ENCODE results near the gene CATSPERD.
"Not testable (repeated sequence)": the region's sequence is repeated elsewhere in the genome, so short reads cannot be mapped to it uniquely, and the experiment has no call there.

The CATSPERD gene

GRCh38 chr19:5772416-5772815, 52.0 kb downstream of the CATSPERD start:
- no peaks in the 10 kb centered on the region for H3K9me3 ChIP-seq
- H3K27me3 ChIP-seq, result no peaks in the 10 kb centered on the region
- no peak overlapping the region for H3K27ac ChIP-seq
- TF ChIP-seq, protein P1, sequence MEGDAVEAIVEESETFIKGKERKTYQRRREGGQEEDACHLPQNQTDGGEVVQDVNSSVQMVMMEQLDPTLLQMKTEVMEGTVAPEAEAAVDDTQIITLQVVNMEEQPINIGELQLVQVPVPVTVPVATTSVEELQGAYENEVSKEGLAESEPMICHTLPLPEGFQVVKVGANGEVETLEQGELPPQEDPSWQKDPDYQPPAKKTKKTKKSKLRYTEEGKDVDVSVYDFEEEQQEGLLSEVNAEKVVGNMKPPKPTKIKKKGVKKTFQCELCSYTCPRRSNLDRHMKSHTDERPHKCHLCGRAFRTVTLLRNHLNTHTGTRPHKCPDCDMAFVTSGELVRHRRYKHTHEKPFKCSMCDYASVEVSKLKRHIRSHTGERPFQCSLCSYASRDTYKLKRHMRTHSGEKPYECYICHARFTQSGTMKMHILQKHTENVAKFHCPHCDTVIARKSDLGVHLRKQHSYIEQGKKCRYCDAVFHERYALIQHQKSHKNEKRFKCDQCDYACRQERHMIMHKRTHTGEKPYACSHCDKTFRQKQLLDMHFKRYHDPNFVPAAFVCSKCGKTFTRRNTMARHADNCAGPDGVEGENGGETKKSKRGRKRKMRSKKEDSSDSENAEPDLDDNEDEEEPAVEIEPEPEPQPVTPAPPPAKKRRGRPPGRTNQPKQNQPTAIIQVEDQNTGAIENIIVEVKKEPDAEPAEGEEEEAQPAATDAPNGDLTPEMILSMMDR (IDR thresholded peaks at IDR 0.05), result no peak
- no peaks in the 10 kb centered on the region for H3K36me3 ChIP-seq
- no peak overlapping the region for H3K4me3 ChIP-seq (ENCODE audit: low read depth in 1 of 2, low read length in 1 of 2)
- no peaks in the 10 kb centered on the region for H3K4me1 ChIP-seq (ENCODE audit: control insufficient read depth in 1 of 2, insufficient read depth in 1 of 2, low read depth in 1 of 2, low read length in 1 of 2)

DNA sequence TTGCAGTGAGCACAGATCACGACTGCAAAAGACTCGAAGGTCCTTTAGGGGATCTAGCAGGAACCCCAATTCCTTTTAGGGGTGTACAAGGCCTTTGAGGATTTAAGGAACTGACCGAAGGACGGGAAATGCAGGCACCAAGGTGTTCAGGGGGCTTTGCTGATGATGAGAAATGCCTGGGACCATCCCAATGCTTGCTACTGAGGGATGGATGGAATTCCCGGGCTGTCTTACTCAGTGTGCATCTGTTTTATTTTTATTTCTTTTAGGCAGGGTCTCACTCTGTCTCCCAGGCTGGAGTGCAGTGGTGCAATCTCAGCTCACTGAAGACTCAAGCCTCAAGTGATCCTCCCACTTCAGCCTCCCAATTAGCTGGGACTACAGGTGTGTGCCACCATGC, 52.8 kb downstream of the CATSPERD start:
- H3K27ac ChIP-seq, result no peak overlapping the region
- no peaks in the 10 kb centered on the region for H3K4me1 ChIP-seq (ENCODE audit: control insufficient read depth in 1 of 2, insufficient read depth in 1 of 2, low read depth in 1 of 2, low read length in 1 of 2)
- no peak overlapping the region for H3K4me3 ChIP-seq (ENCODE audit: low read depth in 1 of 2, low read length in 1 of 2)
- no peaks in the 10 kb centered on the region for H3K9me3 ChIP-seq
- TF ChIP-seq, protein P1 (IDR thresholded peaks at IDR 0.05), result no peak
- H3K27me3 ChIP-seq, result no peaks in the 10 kb centered on the region
- H3K36me3 ChIP-seq, result no peaks in the 10 kb centered on the region

DNA sequence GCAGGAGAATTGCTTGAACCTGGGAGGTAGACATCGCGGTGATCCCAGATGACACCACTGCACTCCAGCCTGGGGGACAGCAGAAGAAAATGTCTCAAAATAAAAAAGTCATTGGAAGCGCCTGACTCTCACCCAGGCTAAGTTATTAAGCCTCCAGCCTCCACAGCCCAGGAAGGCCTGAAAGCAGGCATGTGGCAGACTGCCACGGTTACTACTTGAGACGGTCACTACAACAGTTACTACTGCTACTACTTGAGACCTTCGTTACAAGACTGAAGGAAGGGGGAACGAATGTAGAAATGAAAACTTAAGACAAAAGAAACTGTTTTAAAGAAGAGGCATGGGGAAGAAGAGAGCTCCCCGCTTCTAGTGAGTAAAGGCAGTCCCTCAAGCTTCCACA, 54.5 kb downstream of the CATSPERD start:
- Histone ChIP-seq H3K4me1 (ENCODE audit: control insufficient read depth in 1 of 2, insufficient read depth in 1 of 2, low read depth in 1 of 2, low read length in 1 of 2) (no peaks in the 10 kb centered on the region), H3K9me3 (no peaks in the 10 kb centered on the region), H3K27ac (no peak overlapping the region), H3K4me3 (ENCODE audit: low read depth in 1 of 2, low read length in 1 of 2) (no peak overlapping the region), H3K36me3 (no peaks in the 10 kb centered on the region), H3K27me3 (no peaks in the 10 kb centered on the region)
- TF ChIP-seq, protein P1 (IDR thresholded peaks at IDR 0.05), result no peak

DNA sequence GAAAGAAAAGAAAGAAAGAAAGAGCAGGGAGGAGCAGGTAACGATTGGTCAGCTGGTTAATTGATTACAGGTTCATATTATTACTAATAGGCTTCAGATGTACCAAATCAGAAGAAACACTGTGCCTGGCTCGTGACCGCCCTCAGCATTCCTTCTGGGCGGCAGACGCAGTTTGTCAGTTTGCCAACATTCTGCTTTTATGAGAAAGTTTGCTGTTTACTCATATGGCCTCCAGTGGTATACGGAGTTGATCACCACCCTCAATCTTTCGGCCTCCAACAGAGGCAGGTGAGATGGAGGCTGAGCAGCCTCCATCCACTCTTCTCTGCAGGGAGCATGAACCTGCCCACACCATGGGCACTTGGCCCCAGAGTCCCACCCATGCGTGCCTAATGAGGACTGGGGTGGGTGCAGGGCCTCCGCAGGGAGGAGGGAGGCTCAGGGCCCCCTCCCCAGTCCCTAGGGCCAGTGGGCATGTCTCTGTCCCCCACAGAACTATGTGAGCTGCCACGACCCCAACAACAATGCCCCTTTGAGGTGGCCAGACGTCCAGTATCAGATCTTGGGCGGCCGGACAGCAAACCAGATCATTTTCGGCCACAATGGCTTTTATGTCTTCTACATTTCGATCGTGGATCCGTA, 55.4 kb downstream of the CATSPERD start:
- no peak overlapping the region for H3K27ac ChIP-seq
- H3K4me1 ChIP-seq (ENCODE audit: control insufficient read depth in 1 of 2, insufficient read depth in 1 of 2, low read depth in 1 of 2, low read length in 1 of 2), result no peaks in the 10 kb centered on the region
- no peaks in the 10 kb centered on the region for H3K9me3 ChIP-seq
- H3K4me3 ChIP-seq (ENCODE audit: low read depth in 1 of 2, low read length in 1 of 2), result no peak overlapping the region
- no peaks in the 10 kb centered on the region for H3K36me3 ChIP-seq
- H3K27me3 ChIP-seq, result no peaks in the 10 kb centered on the region
- TF ChIP-seq, protein P1 (IDR thresholded peaks at IDR 0.05), result no peak

DNA sequence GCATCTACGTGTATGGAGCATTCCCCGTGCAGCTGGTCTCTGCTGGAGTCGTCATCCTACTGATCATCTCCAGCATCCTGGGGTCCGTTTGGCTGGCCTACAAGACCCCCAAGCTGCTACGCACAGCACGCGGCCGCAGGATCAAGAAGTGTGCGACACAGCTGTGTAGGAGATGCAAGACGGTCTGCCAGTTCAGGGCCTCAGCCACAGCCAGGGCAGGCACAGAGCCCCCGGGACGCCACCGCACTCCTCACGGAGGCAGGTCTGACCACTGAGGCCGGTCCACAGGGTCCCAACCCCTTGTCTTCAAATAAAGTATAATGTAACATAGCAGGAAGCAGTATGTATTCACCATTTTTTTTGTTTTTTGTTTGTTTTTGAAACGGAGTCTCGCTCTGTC, 58.0 kb downstream of the CATSPERD start:
- H3K27ac ChIP-seq, result no peak overlapping the region
- H3K9me3 ChIP-seq, result no peaks in the 10 kb centered on the region
- TF ChIP-seq, protein P1 (IDR thresholded peaks at IDR 0.05), result no peak
- no peak overlapping the region for H3K4me3 ChIP-seq (ENCODE audit: low read depth in 1 of 2, low read length in 1 of 2)
- peaks cover 9% of the 10 kb centered on the region for H3K36me3 ChIP-seq
- no peaks in the 10 kb centered on the region for H3K4me1 ChIP-seq (ENCODE audit: control insufficient read depth in 1 of 2, insufficient read depth in 1 of 2, low read depth in 1 of 2, low read length in 1 of 2)
- H3K27me3 ChIP-seq, result no peaks in the 10 kb centered on the region

DNA sequence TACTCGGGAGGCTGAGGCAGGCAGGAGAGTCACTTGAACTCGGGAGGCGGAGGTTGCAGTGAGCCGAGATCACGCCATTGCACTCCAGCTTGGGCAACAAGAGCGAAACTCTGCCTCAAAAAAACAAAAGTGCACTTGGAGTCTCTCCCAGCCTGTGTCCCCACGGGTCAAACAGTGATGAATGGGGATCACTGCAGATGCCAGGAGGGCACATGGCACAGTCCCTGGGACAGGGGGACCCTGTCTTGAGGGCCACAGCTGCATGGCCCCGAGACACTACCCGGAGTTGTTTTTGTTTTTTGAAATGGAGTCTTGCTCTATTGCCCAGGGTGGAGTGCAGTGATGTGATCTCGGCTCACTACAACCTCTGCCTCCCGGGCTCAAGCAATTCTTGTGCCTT, 60.5 kb downstream of the CATSPERD start:
- H3K9me3 ChIP-seq; H3K27me3 ChIP-seq; H3K4me3 ChIP-seq (ENCODE audit: low read depth in 1 of 2, low read length in 1 of 2); H3K4me1 ChIP-seq (ENCODE audit: control insufficient read depth in 1 of 2, insufficient read depth in 1 of 2, low read depth in 1 of 2, low read length in 1 of 2); H3K27ac ChIP-seq: not testable (repeated sequence)
- H3K36me3 ChIP-seq, result peaks cover 34% of the 10 kb centered on the region

Data from neutrophil (primary cell).